Neuronal stem cell (in vitro differentiated cells): Measurements from ENCODE around the gene IDI1.
A peak's percentile ranks its signal among the peaks of the same experiment; 100 is the strongest.

Source experiments
- DNase-seq: peaks from one replicate; pipeline ENCODE4 v3.0.0-alpha.2; 2013; ENCODE audit warnings: low spot score
- H2AFZ ChIP-seq: one replicate; pipeline ENCODE4 v1.6.1; 2013; ENCODE audit warnings: mild to moderate bottlenecking, low read length, inconsistent platforms
- H2AK5ac ChIP-seq: 2 replicates; pipeline ENCODE4 v1.6.1; 2013; ENCODE audit warnings: low read depth, mild to moderate bottlenecking, inconsistent platforms, low read length, moderate library complexity, mixed read lengths
- H2BK120ac ChIP-seq: 2 replicates; pipeline ENCODE4 v1.6.1; 2013; ENCODE audit warnings: low read depth, mild to moderate bottlenecking, inconsistent platforms, low read length, moderate library complexity, mixed read lengths
- H2BK12ac ChIP-seq: one replicate; pipeline ENCODE4 v1.6.1; 2013; ENCODE audit warnings: low read length, inconsistent platforms
- H2BK15ac ChIP-seq: 2 replicates; pipeline ENCODE4 v1.6.1; 2013; ENCODE audit warnings: mild to moderate bottlenecking, low read length, inconsistent platforms, mixed read lengths
- H2BK5ac ChIP-seq: one replicate; pipeline ENCODE4 v1.6.1; 2013; ENCODE audit warnings: inconsistent platforms, mild to moderate bottlenecking, low read length, moderate library complexity
- H3K14ac ChIP-seq: one replicate; pipeline ENCODE4 v1.6.1; 2013; ENCODE audit warnings: low read length, inconsistent platforms
- H3K18ac ChIP-seq: 2 replicates; pipeline ENCODE4 v1.6.1; 2013; ENCODE audit warnings: low read length, inconsistent platforms
- H3K23ac ChIP-seq: 2 replicates; pipeline ENCODE4 v1.6.1; 2013; ENCODE audit warnings: low read depth, mild to moderate bottlenecking, mixed read lengths, low read length, inconsistent platforms; ENCODE audit not compliant: poor library complexity
- H3K27ac ChIP-seq: replicated peaks from 3 replicates; pipeline ENCODE4 v1.5.1; 2013; ENCODE audit warnings: low read length, inconsistent platforms
- H3K27me3 ChIP-seq, 3 experiments: 2 replicates each; pipeline ENCODE4 v1.6.1; 2013; ENCODE audit warnings: low read length in 3 of 3, mild to moderate bottlenecking in 2 of 3, inconsistent platforms in 1 of 3, low read depth in 1 of 3, mixed read lengths in 1 of 3, moderate library complexity in 1 of 3; ENCODE audit not compliant: control insufficient read depth in 3 of 3, insufficient read depth in 3 of 3
- H3K36me3 ChIP-seq, 2 donors: replicated peaks in 1 of 2; 2 replicates each; pipeline ENCODE4 v1.6.1; 2013; ENCODE audit warnings: low read length in 2 of 2; ENCODE audit not compliant: control insufficient read depth in 2 of 2, insufficient read depth in 2 of 2
- H3K4ac ChIP-seq: 2 replicates; pipeline ENCODE4 v1.6.1; 2013; ENCODE audit warnings: inconsistent platforms, mild to moderate bottlenecking, low read length, moderate library complexity
- H3K4me1 ChIP-seq, 2 donors: 1 replicate in 1 of 2; 2 replicates in 1 of 2; pipeline ENCODE4 v1.6.1; 2013; ENCODE audit warnings: low read length in 2 of 2, low read depth in 1 of 2; ENCODE audit not compliant: control insufficient read depth in 2 of 2, insufficient read depth in 1 of 2
- H3K4me2 ChIP-seq: one replicate; pipeline ENCODE4 v1.6.1; 2013; ENCODE audit warnings: mild to moderate bottlenecking, low read length, inconsistent platforms; ENCODE audit not compliant: insufficient read depth, poor library complexity, severe bottlenecking
- H3K4me3 ChIP-seq, 2 donors: 2 replicates each; pipeline ENCODE4 v1.5.1; 2013; ENCODE audit warnings: low read length in 2 of 2, mild to moderate bottlenecking in 2 of 2, inconsistent platforms in 1 of 2, moderate library complexity in 1 of 2
- H3K79me1 ChIP-seq: one replicate; pipeline ENCODE4 v1.6.1; 2013; ENCODE audit warnings: low read depth, mild to moderate bottlenecking, inconsistent platforms, low read length, moderate library complexity
- H3K9ac ChIP-seq: one replicate; pipeline ENCODE4 v1.6.1; 2013; ENCODE audit warnings: mild to moderate bottlenecking, low read depth, low read length, inconsistent platforms; ENCODE audit not compliant: poor library complexity
- H3K9me3 ChIP-seq, 2 donors: replicated peaks in 1 of 2; 2 replicates each; pipeline versions ENCODE3 to v1.6.1; 2013; ENCODE audit warnings: low read length in 2 of 2, mild to moderate bottlenecking in 2 of 2, inconsistent platforms in 1 of 2, low read depth in 1 of 2, mixed read lengths in 1 of 2, moderate library complexity in 1 of 2; ENCODE audit not compliant: control insufficient read depth in 2 of 2, insufficient read depth in 1 of 2
- H4K8ac ChIP-seq: one replicate; pipeline ENCODE4 v1.6.1; 2013; ENCODE audit warnings: low read depth, mild to moderate bottlenecking, inconsistent platforms, low read length, moderate library complexity
- H4K91ac ChIP-seq: one replicate; pipeline ENCODE4 v1.6.1; 2013; ENCODE audit warnings: low read length, low read depth, mild to moderate bottlenecking, inconsistent platforms; ENCODE audit not compliant: poor library complexity
- WGBS, 2 donors: extraction: QIAGEN DNeasy Blood & Tissue Kit; methylation state at CpG; one replicate each; pipeline ENCODE4 v1.1.7; 2013; ENCODE audit warnings: missing lambda C conversion rate in 2 of 2, mixed read lengths in 1 of 2; ENCODE audit not compliant: insufficient read length in 2 of 2, insufficient replicate concordance in 1 of 2; ENCODE audit errors: extremely low coverage in 2 of 2; 5-methylcytosine and 5-hydroxymethylcytosine counted together

Gene IDI1

GRCh38 chr10:1020958-1021357, 28.0 kb downstream of the IDI1 start:
- H3K23ac ChIP-seq = no peak overlapping the region
- no peaks in the 10 kb centered on the region for H3K79me1 ChIP-seq
- no peak overlapping the region for H3K9ac ChIP-seq
- no peaks in the 10 kb centered on the region for H3K4me1 ChIP-seq
- H3K18ac ChIP-seq = no peak overlapping the region
- no peak overlapping the region for H3K14ac ChIP-seq
- no peak overlapping the region for H2BK15ac ChIP-seq
- H4K8ac ChIP-seq = no peak overlapping the region
- H2BK120ac ChIP-seq = no peak overlapping the region
- no peak overlapping the region for H2AK5ac ChIP-seq
- no peak overlapping the region for H3K4me3 ChIP-seq
- DNase-seq = no peak
- peaks cover 18 to 41% of the 10 kb centered on the region in 2 donors for H3K36me3 ChIP-seq
- no peak overlapping the region for H2BK5ac ChIP-seq
- H3K27me3 ChIP-seq = no peaks in the 10 kb centered on the region
- H4K91ac ChIP-seq = no peak overlapping the region
- no CpG with 5 or more reads among the region's 9 CpGs for WGBS, 2 donors
- H3K4me2 ChIP-seq = no peak overlapping the region
- H3K4ac ChIP-seq = no peak overlapping the region
- H2BK12ac ChIP-seq = no peak overlapping the region
- no peak overlapping the region for H3K27ac ChIP-seq
- no peak overlapping the region for H2AFZ ChIP-seq
- no peaks in the 10 kb centered on the region for H3K9me3 ChIP-seq

GRCh38 chr10:1020460-1020859, 28.5 kb downstream of the IDI1 start:
- H2BK120ac ChIP-seq = no peak overlapping the region
- no peak overlapping the region for H3K4me2 ChIP-seq
- peak overlapping the region; percentile 70 for H3K23ac ChIP-seq
- H3K9ac ChIP-seq = no peak overlapping the region
- H3K36me3 ChIP-seq = peaks cover 21 to 46% of the 10 kb centered on the region in 2 donors
- H3K4ac ChIP-seq = no peak overlapping the region
- no peaks in the 10 kb centered on the region for H3K79me1 ChIP-seq
- H2AK5ac ChIP-seq = no peak overlapping the region
- DNase-seq = no peak
- H3K4me1 ChIP-seq = no peaks in the 10 kb centered on the region
- H3K9me3 ChIP-seq = no peaks in the 10 kb centered on the region
- WGBS, 2 donors = no CpG with 5 or more reads among the region's 10 CpGs
- H3K4me3 ChIP-seq = no peak overlapping the region
- H2BK5ac ChIP-seq = no peak overlapping the region
- H3K27ac ChIP-seq = no peak overlapping the region
- H3K14ac ChIP-seq = no peak overlapping the region
- no peak overlapping the region for H2AFZ ChIP-seq
- H4K91ac ChIP-seq = no peak overlapping the region
- no peak overlapping the region for H2BK12ac ChIP-seq
- H4K8ac ChIP-seq = no peak overlapping the region
- H3K18ac ChIP-seq = no peak overlapping the region
- H3K27me3 ChIP-seq = no peaks in the 10 kb centered on the region
- no peak overlapping the region for H2BK15ac ChIP-seq

GRCh38 chr10:1019362-1019761, 29.6 kb downstream of the IDI1 start:
- no peak overlapping the region for H3K9ac ChIP-seq
- no peak overlapping the region for H3K4ac ChIP-seq
- H2BK120ac ChIP-seq = no peak overlapping the region
- H2BK5ac ChIP-seq = no peak overlapping the region
- no peak overlapping the region for H3K18ac ChIP-seq
- H3K27me3 ChIP-seq = no peaks in the 10 kb centered on the region
- H3K79me1 ChIP-seq = no peaks in the 10 kb centered on the region
- no CpG with 5 or more reads among the region's 10 CpGs for WGBS, 2 donors
- H2BK15ac ChIP-seq = no peak overlapping the region
- H3K23ac ChIP-seq = no peak overlapping the region
- H3K9me3 ChIP-seq = no peaks in the 10 kb centered on the region
- no peak overlapping the region for H2AK5ac ChIP-seq
- no peak overlapping the region for H3K4me2 ChIP-seq
- H2AFZ ChIP-seq = no peak overlapping the region
- no peak overlapping the region for H3K4me3 ChIP-seq
- no peak overlapping the region for H4K8ac ChIP-seq
- no peaks in the 10 kb centered on the region for H3K4me1 ChIP-seq
- peaks cover 23 to 55% of the 10 kb centered on the region in 2 donors for H3K36me3 ChIP-seq
- H3K14ac ChIP-seq = no peak overlapping the region
- no peak overlapping the region for H3K27ac ChIP-seq
- no peak for DNase-seq
- no peak overlapping the region for H4K91ac ChIP-seq
- H2BK12ac ChIP-seq = no peak overlapping the region

GRCh38 chr10:1015688-1016087, 33.2 kb downstream of the IDI1 start:
- Histone ChIP-seq H3K23ac (peak overlapping the region; percentile 59), H2AFZ (no peak overlapping the region), H3K4me1 (no peaks in the 10 kb centered on the region), H2BK5ac (no peak overlapping the region), H3K36me3 (peaks cover 44 to 88% of the 10 kb centered on the region in 2 donors), H3K27me3 (no peaks in the 10 kb centered on the region), H3K4ac (no peak overlapping the region), H3K27ac (no peak overlapping the region), H2BK120ac (no peak overlapping the region), H2BK12ac (no peak overlapping the region), H3K4me3 (no peak overlapping the region), H2BK15ac (no peak overlapping the region), H4K8ac (no peak overlapping the region), H4K91ac (no peak overlapping the region), H3K14ac (no peak overlapping the region), H3K18ac (no peak overlapping the region), H3K9ac (no peak overlapping the region), H3K9me3 (no peaks in the 10 kb centered on the region), H3K4me2 (no peak overlapping the region), H2AK5ac (no peak overlapping the region), H3K79me1 (no peaks in the 10 kb centered on the region)
- no peak for DNase-seq
- WGBS, 2 donors = no CpG with 5 or more reads among the region's 11 CpGs
